Activated naive CD4-positive, alpha-beta T cell treated with anti-CD3 and anti-CD28 coated beads for 36 hours (primary cell): Measurements from ENCODE around the gene CLEC4G. TPM values are rescaled to one million over a fixed set of nuclear protein-coding genes. Genes with fewer than 3 reads are reported as not detected.

Experiments
- CTCF ChIA-PET: fragments of 350-600 bp; sonication (Branson Sonifier 250); formaldehyde crosslinking; loops from one replicate; lab custom pipeline; 2021; ENCODE audit warnings: antibody characterized with exemption; lab: Charles Lee
- DNase-seq: peaks from one replicate; pipeline ENCODE4 v3.0.0-alpha.2; 2020
- H3K27ac Mint-ChIP-seq: one replicate; pipeline ENCODE4 v1.8.0; 2021; ENCODE audit warnings: mild to moderate bottlenecking, mixed read lengths
- H3K27me3 Mint-ChIP-seq: one replicate; pipeline ENCODE4 v1.8.0; 2021; ENCODE audit warnings: low read depth, mixed read lengths
- H3K36me3 Mint-ChIP-seq: one replicate; pipeline ENCODE4 v1.8.0; 2021; ENCODE audit warnings: low read depth, mixed read lengths
- H3K4me1 Mint-ChIP-seq: one replicate; pipeline ENCODE4 v1.8.0; 2021; ENCODE audit warnings: low read depth, mixed read lengths
- H3K4me3 Mint-ChIP-seq: one replicate; pipeline ENCODE4 v1.8.0; 2021; ENCODE audit warnings: mild to moderate bottlenecking, moderate library complexity, mixed read lengths
- H3K9me3 Mint-ChIP-seq: one replicate; pipeline ENCODE4 v1.8.0; 2021; ENCODE audit warnings: mixed read lengths
- intact Hi-C: fragments of 100-400 bp; cut with micrococcal nuclease; formaldehyde crosslinking; loops from one replicate; pipeline ENCODE4 v1.15.1; 2023
- total RNA-seq, 2 experiments: library from RNA; stranded (reverse); gene quantifications; one replicate each; pipeline ENCODE4 v1.2.3, GENCODE V29; 2021

CLEC4G gene
- total RNA-seq, 2 experiments from 2014 or later = not detected

DNA sequence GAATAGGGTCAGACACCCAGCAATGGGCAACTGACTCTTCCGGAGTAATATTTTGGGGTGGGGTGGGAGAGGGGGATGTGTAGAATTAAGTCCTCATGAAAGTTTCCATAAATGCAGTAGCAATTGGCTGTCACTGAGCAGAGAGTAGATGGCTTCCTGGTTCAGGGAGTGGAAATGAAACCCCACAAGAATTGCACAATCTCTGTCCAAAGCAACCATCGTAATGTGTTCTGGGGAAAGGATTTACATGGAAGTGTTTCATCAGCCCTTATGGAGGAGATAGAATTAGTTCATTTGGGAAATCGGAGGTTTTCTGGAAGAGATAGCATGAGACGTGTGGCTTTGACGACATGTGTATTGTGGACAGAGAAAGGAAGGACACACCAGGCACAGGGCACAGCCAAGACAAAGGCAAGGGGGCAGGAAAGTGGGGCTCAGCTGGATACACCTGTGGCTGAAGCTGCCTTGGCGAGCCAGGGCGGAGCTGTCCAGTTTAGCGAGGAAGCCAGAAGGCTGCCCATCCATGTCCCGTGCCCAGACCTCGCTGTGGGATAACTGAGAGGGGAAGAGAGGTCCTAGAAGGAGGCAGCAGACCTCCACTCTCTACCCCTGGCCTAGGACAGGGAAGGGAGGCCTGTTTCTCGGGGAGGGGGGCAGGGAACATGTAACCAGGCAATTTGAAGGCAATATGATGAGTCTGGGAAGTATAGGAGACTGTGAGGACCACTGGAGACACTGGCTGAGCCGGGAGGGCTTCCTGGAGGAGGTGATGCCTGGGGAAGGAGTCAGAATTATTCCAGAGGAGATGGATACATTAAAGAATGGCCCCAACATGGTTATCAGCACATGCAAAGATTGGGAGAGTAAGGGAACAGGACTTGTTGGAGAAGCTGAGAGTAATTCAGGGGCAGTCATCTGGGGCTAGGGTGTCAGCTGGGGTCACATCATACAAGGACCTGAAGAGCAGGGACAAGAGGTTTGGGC lies 2.6 kb upstream of the CLEC4G start:
- intact Hi-C loops = no loop called here
- CTCF ChIA-PET = interaction anchor here (1.0 kb wide), 1 partner anchor 53 kb away, joined by 3 read pairs; the partner anchor contains the start of gene TRAPPC5
- no peaks in the 10 kb centered on the region for H3K9me3 Mint-ChIP-seq
- H3K27me3 Mint-ChIP-seq = peaks cover 22% of the 10 kb centered on the region
- no peak for DNase-seq
- H3K36me3 Mint-ChIP-seq = no peaks in the 10 kb centered on the region
- H3K27ac Mint-ChIP-seq = no peak overlapping the region
- H3K4me3 Mint-ChIP-seq = no peak overlapping the region
- H3K4me1 Mint-ChIP-seq = peaks cover 20% of the 10 kb centered on the region

DNA sequence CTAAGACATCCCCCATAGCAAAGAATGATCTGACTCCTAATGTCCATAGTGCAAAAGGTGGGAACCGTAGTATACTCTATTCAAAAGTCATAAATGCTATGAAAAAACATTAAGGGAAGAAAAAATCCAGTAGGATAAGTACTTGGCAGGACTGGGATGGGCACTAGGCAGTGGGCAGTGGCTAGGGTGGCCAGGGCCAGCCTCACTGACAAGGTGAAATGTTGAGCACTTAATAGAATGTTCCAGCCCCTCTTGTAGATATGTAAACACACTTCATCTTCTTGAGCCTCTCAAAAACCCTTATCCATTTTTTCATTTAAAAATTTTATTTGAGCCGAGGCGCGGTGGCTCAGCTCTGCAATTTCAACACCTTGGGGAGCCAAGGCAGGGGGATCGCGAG lies 1.5 kb upstream of the CLEC4G start:
- Mint-ChIP-seq H3K4me1 (peaks cover 20% of the 10 kb centered on the region), H3K27ac (no peak overlapping the region), H3K9me3 (no peaks in the 10 kb centered on the region), H3K36me3 (no peaks in the 10 kb centered on the region), H3K27me3 (peaks cover 33% of the 10 kb centered on the region), H3K4me3 (no peak overlapping the region)
- DNase-seq = no peak
- intact Hi-C loops = no loop called here
- CTCF ChIA-PET = no interaction called here

DNA sequence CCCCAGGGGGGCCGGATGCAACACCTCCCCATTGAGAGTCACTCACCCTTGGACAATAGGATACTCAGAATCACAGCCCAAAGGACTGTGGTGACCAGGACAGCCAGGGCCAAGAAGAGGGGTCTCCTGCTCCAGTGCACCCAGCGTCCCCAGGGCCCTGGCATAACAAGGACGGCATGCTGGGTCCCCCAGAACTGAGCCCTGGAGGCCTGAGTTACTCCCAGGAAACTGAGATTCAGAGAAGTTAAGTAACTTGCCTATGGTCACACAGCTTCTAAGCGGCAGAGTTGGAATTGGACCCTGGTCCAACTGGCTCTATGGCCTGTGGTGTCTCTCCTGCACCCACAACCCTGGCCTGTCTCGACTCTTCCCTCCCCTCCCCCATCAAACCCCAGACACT lies 295 bp downstream of the CLEC4G start:
- no peak overlapping the region for H3K4me3 Mint-ChIP-seq
- H3K36me3 Mint-ChIP-seq = no peaks in the 10 kb centered on the region
- DNase-seq = no peak
- H3K27me3 Mint-ChIP-seq = peaks cover 45% of the 10 kb centered on the region
- no peak overlapping the region for H3K27ac Mint-ChIP-seq
- no peaks in the 10 kb centered on the region for H3K9me3 Mint-ChIP-seq
- H3K4me1 Mint-ChIP-seq = peaks cover 12% of the 10 kb centered on the region
- intact Hi-C loops = no loop called here
- CTCF ChIA-PET = no interaction called here

DNA sequence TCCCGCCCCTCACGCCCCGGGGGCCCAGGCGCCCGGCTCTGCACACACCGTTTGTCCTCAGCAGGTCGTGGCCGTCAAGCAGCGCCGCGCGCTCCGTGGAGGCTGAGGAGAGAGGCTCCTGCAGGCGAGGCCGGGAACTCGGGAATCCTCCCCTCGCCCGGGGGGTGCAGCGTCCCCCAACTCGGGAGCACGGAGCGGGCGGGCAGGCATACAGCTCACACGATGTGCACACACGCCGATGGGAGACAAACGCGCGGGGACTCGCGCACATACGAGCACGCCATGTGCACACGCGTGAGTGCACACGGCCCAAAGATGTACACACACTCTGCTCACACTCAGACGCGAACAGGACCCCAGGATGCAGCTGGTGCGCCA lies 703 bp downstream of the CLEC4G start:
- Mint-ChIP-seq H3K27me3 (peaks cover 46% of the 10 kb centered on the region), H3K4me1 (peaks cover 12% of the 10 kb centered on the region), H3K36me3 (no peaks in the 10 kb centered on the region), H3K27ac (no peak overlapping the region), H3K4me3 (no peak overlapping the region), H3K9me3 (no peaks in the 10 kb centered on the region)
- DNase-seq = no peak
- CTCF ChIA-PET = no interaction called here
- intact Hi-C loops = no loop called here

DNA sequence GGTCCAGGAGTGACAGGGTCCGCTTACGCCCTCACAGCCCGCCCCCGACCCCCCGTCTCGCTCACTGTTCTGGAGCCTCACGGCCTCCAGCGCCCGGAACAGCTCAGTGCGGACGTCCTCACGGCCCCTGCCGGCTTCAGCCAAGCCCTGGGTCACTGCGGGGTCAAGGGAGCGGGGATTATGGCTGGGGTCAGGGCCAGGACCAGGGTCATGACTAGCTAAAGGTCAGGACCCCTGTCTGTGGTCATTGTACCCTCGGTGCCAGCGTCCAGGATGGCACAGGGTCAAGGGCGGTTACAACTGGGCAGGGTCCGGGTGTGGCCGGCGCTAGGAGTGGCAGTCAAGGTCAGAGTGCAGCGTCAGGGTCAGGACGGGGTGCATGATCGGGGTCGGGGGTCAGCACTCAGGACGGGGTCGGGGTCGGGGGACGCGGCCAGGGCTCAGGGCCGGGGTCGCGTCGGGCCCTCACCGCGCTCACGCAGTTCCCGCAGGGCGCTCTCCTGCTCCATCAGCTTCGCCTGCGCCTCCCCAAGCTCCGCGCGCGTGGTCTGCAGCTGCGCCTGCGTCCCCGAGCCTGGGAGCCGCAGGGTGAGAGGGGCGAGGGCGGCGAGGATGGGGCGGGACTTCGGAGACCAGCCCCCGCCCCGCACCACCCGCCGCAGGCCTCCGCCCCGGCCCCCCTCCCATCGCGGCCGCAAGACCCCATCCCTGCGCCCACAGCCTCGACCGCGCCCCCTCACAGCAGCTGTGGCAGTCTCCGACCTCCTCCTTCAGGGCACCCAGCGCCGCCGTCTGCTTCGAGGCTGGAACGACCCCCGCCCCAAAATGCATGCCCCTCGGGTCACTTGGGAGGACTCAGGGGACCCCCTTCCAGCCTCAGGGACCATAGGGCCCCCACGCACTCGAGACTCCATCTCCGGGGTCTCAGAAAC lies 1.4 kb downstream of the CLEC4G start:
- intact Hi-C loops = no loop called here
- H3K4me1 Mint-ChIP-seq = peaks cover 12% of the 10 kb centered on the region
- peaks cover 45% of the 10 kb centered on the region for H3K27me3 Mint-ChIP-seq
- no peaks in the 10 kb centered on the region for H3K36me3 Mint-ChIP-seq
- H3K9me3 Mint-ChIP-seq = no peaks in the 10 kb centered on the region
- H3K4me3 Mint-ChIP-seq = no peak overlapping the region
- H3K27ac Mint-ChIP-seq = no peak overlapping the region
- DNase-seq = no peak
- CTCF ChIA-PET = no interaction called here

DNA sequence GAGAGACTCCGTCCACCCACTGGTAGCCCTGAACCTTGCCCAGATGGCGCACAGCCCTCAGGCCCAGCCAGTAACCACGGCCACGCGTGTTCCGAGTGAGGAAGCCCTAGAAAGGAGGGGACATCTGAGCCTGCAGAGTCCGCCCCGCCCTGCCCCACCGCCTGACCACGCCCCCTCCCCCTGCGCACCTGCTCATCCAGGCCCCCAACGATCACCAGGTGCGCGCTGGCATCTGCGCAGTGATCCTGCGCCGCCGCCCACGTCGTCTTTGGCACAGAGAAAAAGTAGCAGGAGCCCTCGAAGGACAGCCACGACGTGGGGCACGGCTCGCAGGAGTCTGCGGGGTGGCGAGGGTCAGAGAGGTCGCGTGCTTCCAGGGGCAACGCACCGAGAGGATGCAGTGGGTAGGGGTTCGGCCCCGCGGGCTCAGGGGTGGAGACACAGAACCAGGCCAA lies 2.1 kb downstream of the CLEC4G start:
- Mint-ChIP-seq H3K4me3 (no peak overlapping the region), H3K4me1 (peaks cover 12% of the 10 kb centered on the region), H3K27ac (no peak overlapping the region), H3K9me3 (no peaks in the 10 kb centered on the region), H3K27me3 (peaks cover 45% of the 10 kb centered on the region), H3K36me3 (no peaks in the 10 kb centered on the region)
- CTCF ChIA-PET = no interaction called here
- intact Hi-C loops = no loop called here
- DNase-seq = no peak

DNA sequence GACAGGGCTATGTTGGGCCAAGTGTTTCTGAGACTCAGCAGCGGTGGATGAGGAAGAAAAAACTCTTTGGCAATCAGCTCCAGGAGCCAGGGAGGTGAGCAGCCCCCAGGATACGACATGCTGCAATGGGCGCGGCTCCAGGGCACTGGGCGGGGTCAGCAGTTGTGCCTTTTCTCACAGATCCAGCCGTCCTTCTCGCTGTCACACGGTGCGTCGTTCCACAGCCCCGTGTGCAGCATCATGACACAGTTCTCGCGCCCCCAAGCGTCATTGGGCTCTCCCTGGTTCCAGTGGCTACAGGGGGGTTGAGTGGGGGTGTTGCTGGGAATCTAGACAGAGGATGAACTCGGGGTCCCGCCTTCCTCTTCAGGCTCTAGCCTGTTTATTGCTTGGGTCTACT lies 2.7 kb downstream of the CLEC4G start:
- DNase-seq = no peak
- intact Hi-C loops = no loop called here
- CTCF ChIA-PET = no interaction called here
- Mint-ChIP-seq H3K27me3 (peaks cover 45% of the 10 kb centered on the region), H3K36me3 (no peaks in the 10 kb centered on the region), H3K9me3 (no peaks in the 10 kb centered on the region), H3K4me1 (peaks cover 12% of the 10 kb centered on the region), H3K4me3 (no peak overlapping the region), H3K27ac (no peak overlapping the region)

DNA sequence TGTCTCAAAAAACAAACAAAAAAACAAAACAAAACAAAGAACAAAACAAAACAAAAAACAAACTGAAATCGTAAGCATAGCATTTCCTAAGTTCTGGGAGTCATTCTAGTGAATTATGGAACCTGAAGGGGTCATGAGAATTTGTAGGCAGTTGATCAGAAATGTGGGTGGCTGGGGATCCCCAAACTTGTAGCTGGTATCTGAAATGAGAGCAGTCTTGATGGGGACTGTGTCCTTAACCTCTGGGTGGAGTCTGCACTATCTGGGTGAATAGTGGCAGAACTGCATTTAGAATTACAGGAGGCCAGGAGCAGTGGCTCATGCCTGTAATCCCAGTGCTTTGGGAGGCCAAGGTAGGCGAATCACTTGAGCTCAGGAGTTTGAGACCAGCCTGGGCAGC lies 6.1 kb downstream of the CLEC4G start:
- intact Hi-C loops = no loop called here
- Mint-ChIP-seq H3K36me3 (no peaks in the 10 kb centered on the region), H3K4me1 (peaks cover 9% of the 10 kb centered on the region), H3K27ac (no peak overlapping the region), H3K27me3 (peaks cover 35% of the 10 kb centered on the region), H3K9me3 (no peaks in the 10 kb centered on the region), H3K4me3 (no peak overlapping the region)
- CTCF ChIA-PET = interaction anchor here (1.1 kb wide), 1 partner anchor 56 kb away, joined by 6 read pairs; no protein-coding TSS in a partner anchor
- DNase-seq = no peak

DNA sequence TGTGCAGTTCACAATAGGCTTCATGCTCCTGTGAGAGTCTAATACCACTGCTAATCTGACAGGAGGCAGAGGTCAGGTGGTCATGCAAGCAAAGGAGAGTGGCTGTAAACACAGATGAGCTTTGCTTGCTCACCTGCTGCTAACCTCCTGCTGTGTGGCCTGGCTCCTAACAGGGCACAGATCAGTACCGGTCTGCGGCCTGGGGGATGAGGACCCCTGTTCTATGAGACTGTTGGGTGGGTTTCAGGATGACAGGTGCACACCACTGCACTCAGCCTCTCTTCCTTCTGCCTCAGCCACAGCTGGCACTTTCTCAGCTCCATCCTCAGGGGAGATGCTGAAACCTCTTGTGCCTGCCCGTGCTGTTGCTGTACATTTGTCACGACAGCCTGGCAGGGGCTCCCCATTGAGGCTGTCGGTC lies 9.7 kb downstream of the CLEC4G start:
- Mint-ChIP-seq H3K4me1 (peaks cover 4% of the 10 kb centered on the region), H3K4me3 (no peak overlapping the region), H3K9me3 (no peaks in the 10 kb centered on the region), H3K36me3 (no peaks in the 10 kb centered on the region), H3K27ac (no peak overlapping the region), H3K27me3 (peaks cover 4% of the 10 kb centered on the region)
- no peak for DNase-seq
- CTCF ChIA-PET = no interaction called here
- intact Hi-C loops = no loop called here

DNA sequence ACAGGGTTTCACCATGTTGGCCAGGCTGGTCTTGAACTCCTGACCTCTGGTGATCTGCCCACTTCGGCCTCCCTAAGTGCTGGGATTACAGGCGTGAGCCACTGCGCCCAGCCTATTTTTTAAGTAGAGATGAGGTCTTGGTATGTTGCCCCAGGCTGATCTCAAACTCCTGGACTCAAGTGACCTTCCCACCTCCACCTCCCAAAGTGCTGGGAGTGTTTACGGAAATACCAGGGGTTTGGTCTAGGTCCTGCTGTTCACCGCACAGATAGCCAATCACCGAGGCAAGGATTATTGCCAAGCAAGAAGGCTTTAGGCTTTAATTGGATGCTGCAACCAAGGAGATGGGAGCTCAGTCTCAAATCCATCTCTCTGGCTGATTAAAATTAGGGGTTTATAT lies 11.6 kb downstream of the CLEC4G start:
- peaks cover 4% of the 10 kb centered on the region for H3K4me1 Mint-ChIP-seq
- CTCF ChIA-PET = no interaction called here
- peaks cover 6% of the 10 kb centered on the region for H3K9me3 Mint-ChIP-seq
- H3K27me3 Mint-ChIP-seq = no peaks in the 10 kb centered on the region
- no peak overlapping the region for H3K4me3 Mint-ChIP-seq
- intact Hi-C loops = no loop called here
- no peak overlapping the region for H3K27ac Mint-ChIP-seq
- DNase-seq = no peak
- no peaks in the 10 kb centered on the region for H3K36me3 Mint-ChIP-seq

DNA sequence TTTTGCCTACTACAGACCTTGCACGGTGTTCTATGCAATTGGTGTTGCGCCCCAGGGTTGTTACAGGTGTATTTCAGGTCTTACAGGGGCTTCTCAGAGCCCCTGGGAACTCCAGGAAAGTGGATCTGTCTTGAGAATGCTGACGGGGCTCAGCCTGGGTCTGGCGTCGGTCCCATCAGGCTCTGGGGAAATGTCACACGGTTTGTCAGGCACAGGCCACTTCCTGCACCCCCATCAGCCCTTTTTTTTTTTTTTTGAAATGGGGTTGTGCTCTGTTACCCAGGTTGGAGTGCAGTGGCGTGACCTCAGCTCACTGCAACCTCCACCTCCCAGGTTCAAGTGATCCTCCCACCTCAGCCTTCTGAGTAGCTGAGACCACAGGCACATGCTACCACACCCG lies 13.2 kb downstream of the CLEC4G start:
- CTCF ChIA-PET = no interaction called here
- DNase-seq = no peak
- no peaks in the 10 kb centered on the region for H3K36me3 Mint-ChIP-seq
- peaks cover 8% of the 10 kb centered on the region for H3K9me3 Mint-ChIP-seq
- peaks cover 17% of the 10 kb centered on the region for H3K4me1 Mint-ChIP-seq
- no peak overlapping the region for H3K27ac Mint-ChIP-seq
- no peaks in the 10 kb centered on the region for H3K27me3 Mint-ChIP-seq
- intact Hi-C loops = no loop called here
- no peak overlapping the region for H3K4me3 Mint-ChIP-seq

DNA sequence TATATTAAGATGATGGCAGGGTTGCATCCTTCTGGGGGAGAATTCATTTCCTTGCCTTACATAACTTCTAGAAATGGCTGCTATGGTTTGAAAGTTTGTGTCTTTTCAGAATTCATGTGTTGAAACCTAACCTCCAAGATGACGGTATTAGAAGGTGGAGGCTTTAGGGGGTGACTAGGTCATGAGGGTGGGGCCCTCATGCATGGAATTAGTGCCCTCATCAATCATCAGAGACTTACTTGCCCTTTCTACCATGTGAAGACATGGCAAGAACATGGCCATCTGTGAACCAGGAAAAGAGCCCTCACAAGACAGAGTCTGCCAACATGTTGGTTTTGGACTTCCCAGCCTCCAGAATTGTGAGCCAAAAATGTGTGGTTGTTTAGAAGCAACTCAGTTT lies 15.1 kb downstream of the CLEC4G start:
- H3K27me3 Mint-ChIP-seq = no peaks in the 10 kb centered on the region
- H3K4me3 Mint-ChIP-seq = no peak overlapping the region
- peaks cover 17% of the 10 kb centered on the region for H3K4me1 Mint-ChIP-seq
- no peak overlapping the region for H3K27ac Mint-ChIP-seq
- intact Hi-C loops = no loop called here
- peaks cover 8% of the 10 kb centered on the region for H3K9me3 Mint-ChIP-seq
- CTCF ChIA-PET = no interaction called here
- DNase-seq = no peak
- H3K36me3 Mint-ChIP-seq = no peaks in the 10 kb centered on the region
